Measurements from ENCODE around the gene STIM1. TPM values are rescaled to one million over a fixed set of nuclear protein-coding genes. Genes with fewer than 3 reads are reported as not detected.

The STIM1 gene
- total and polyA plus RNA-seq, 7 donors, result 5.3 to 44.8 (median 29.3) TPM

GRCh38 chr11:3920148-3920852 lies 64.8 kb downstream of the STIM1 start:
- H3K27ac ChIP-seq, result peak overlapping the region in 1 of 4 donors; percentile 24
- no peaks in the 10 kb centered on the region for H3K9me3 ChIP-seq
- H3K36me3 ChIP-seq, result no peaks in the 10 kb centered on the region
- no peak overlapping the region for H3K4me3 ChIP-seq
- peak; percentile 76 for DNase-seq
- TF ChIP-seq POLR2A (IDR thresholded peaks at IDR 0.05) (no peak), CTCF (IDR thresholded peaks at IDR 0.05) (no peak), POLR2AphosphoS5 (IDR thresholded peaks at IDR 0.05) (no peak), EP300 (IDR thresholded peaks at IDR 0.05) (no peak)
- peaks cover 0 to 14% (median 6%) of the 10 kb centered on the region in 4 donors for H3K4me1 ChIP-seq
- H3K27me3 ChIP-seq, result no peaks in the 10 kb centered on the region
- intact Hi-C loops (cut with DNase I), result no loop called here
- 28 to 30% methylated on average over 2 of the region's 2 CpGs for WGBS, 2 donors

- WGBS, 2 donors, result 98% methylated on average over 1 of the region's 1 CpG
- intact Hi-C loops (cut with DNase I), result no loop called here
- TF ChIP-seq POLR2A (IDR thresholded peaks at IDR 0.05) (no peak), EP300 (IDR thresholded peaks at IDR 0.05) (no peak), POLR2AphosphoS5 (IDR thresholded peaks at IDR 0.05) (no peak), CTCF (IDR thresholded peaks at IDR 0.05) (no peak)
These were observed 66.6 kb downstream of the STIM1 start for GRCh38 chr11:3922056-3922455.

GRCh38 chr11:3925513-3925912 lies 70.0 kb downstream of the STIM1 start:
- Histone ChIP-seq H3K4me1 (peaks cover 0 to 30% (median 24%) of the 10 kb centered on the region in 4 donors), H3K36me3 (no peaks in the 10 kb centered on the region), H3K27me3 (no peaks in the 10 kb centered on the region), H3K9me3 (no peaks in the 10 kb centered on the region), H3K4me3 (no peak overlapping the region), H3K27ac (no peak overlapping the region)
- TF ChIP-seq POLR2AphosphoS5 (IDR thresholded peaks at IDR 0.05) (no peak), EP300 (IDR thresholded peaks at IDR 0.05) (no peak), POLR2A (IDR thresholded peaks at IDR 0.05) (no peak), CTCF (IDR thresholded peaks at IDR 0.05) (no peak)
- no peak for DNase-seq
- WGBS, 2 donors, result 86 to 89% methylated on average over 1 of the region's 1 CpG
- intact Hi-C loops (cut with DNase I), result no loop called here

More at GRCh38 chr11:3922056-3922455, 66.6 kb downstream of the STIM1 start:
- Histone ChIP-seq H3K27me3 (no peaks in the 10 kb centered on the region), H3K36me3 (no peaks in the 10 kb centered on the region), H3K4me3 (no peak overlapping the region), H3K9me3 (no peaks in the 10 kb centered on the region), H3K27ac (no peak overlapping the region), H3K4me1 (peaks cover 0 to 13% (median 9%) of the 10 kb centered on the region in 4 donors)
- no peak for DNase-seq

- no peak overlapping the region for H3K4me3 ChIP-seq
- no peak for DNase-seq
- H3K27me3 ChIP-seq, result no peaks in the 10 kb centered on the region
- H3K9me3 ChIP-seq, result no peaks in the 10 kb centered on the region
- H3K4me1 ChIP-seq, result peaks cover 0 to 32% (median 24%) of the 10 kb centered on the region in 4 donors
- no peaks in the 10 kb centered on the region for H3K36me3 ChIP-seq
- TF ChIP-seq POLR2AphosphoS5 (IDR thresholded peaks at IDR 0.05) (no peak), CTCF (IDR thresholded peaks at IDR 0.05) (no peak), POLR2A (IDR thresholded peaks at IDR 0.05) (no peak), EP300 (IDR thresholded peaks at IDR 0.05) (no peak)
- intact Hi-C loops (cut with DNase I), result no loop called here
- H3K27ac ChIP-seq, result no peak overlapping the region
These were observed 71.1 kb downstream of the STIM1 start for GRCh38 chr11:3926458-3927095.

All from sigmoid colon (tissue), 7 donors.